PC-9 (cell line): ENCODE results near the gene PITPNM2.

Experiments used
- EZH2 ChIP-seq: fragments of 200-600 bp; sonication (generic); IDR thresholded peaks from 2 replicates; pipeline ENCODE4 v1.8.0; 2017; ENCODE audit warnings: antibody characterized with exemption, low read depth
- TF ChIP-seq, protein P1 (sequence below): fragments of 200-600 bp; sonication (generic); conservative IDR thresholded peaks from 2 replicates; pipeline ENCODE4 v1.6.1; 2017; ENCODE audit warnings: mixed run types, antibody characterized with exemption, mild to moderate bottlenecking, moderate library complexity

DNA sequence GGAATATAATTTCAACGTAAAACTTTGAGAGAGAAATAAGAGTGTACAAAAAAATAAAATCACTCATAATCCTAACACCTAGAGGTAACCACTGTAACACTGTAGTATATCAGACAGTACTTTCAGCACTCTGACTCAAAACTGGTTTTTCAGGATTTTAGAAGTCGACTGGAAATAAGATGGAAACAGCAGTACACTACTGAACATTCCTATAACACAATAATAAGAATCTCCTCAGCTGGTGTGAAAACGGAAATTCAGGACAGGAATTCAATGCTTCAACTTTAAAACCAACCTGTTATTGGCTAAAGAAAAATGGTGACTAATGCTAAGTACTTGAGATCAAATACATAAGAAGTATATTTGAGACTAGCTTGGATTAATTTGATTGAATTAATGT lies 12.3 kb upstream of the PITPNM2 start:
- no peak for TF ChIP-seq EZH2
- TF ChIP-seq, protein P1, sequence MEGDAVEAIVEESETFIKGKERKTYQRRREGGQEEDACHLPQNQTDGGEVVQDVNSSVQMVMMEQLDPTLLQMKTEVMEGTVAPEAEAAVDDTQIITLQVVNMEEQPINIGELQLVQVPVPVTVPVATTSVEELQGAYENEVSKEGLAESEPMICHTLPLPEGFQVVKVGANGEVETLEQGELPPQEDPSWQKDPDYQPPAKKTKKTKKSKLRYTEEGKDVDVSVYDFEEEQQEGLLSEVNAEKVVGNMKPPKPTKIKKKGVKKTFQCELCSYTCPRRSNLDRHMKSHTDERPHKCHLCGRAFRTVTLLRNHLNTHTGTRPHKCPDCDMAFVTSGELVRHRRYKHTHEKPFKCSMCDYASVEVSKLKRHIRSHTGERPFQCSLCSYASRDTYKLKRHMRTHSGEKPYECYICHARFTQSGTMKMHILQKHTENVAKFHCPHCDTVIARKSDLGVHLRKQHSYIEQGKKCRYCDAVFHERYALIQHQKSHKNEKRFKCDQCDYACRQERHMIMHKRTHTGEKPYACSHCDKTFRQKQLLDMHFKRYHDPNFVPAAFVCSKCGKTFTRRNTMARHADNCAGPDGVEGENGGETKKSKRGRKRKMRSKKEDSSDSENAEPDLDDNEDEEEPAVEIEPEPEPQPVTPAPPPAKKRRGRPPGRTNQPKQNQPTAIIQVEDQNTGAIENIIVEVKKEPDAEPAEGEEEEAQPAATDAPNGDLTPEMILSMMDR: no peak
